HG03060 (cell line): ENCODE results near the gene SLC37A3.
"Not testable (repeated sequence)": the region's sequence is repeated elsewhere in the genome, so short reads cannot be mapped to it uniquely, and the experiment has no call there.

Source experiments
- ATAC-seq: cut with Tn5 transposase; IDR thresholded peaks from one replicate; pipeline ENCODE4 v1.9.1; 2021; ENCODE audit warnings: low read depth, moderate number of reproducible peaks; ENCODE audit not compliant: unreplicated experiment

The SLC37A3 gene

GRCh38 chr7:140350056-140350455 lies 48.3 kb downstream of the SLC37A3 start:
- ATAC-seq = no peak

GRCh38 chr7:140349144-140349771 lies 49.1 kb downstream of the SLC37A3 start:
- no peak for ATAC-seq

GRCh38 chr7:140348161-140348849 lies 50.0 kb downstream of the SLC37A3 start:
- ATAC-seq = no peak

- ATAC-seq = no peak
Measured at GRCh38 chr7:140347218-140347617, 51.1 kb downstream of the SLC37A3 start.

- no peak for ATAC-seq
Measured at GRCh38 chr7:140345426-140345825, 52.9 kb downstream of the SLC37A3 start.

GRCh38 chr7:140342727-140343514 lies 55.4 kb downstream of the SLC37A3 start:
- no peak for ATAC-seq

- not testable (repeated sequence) for ATAC-seq
Measured at GRCh38 chr7:140338959-140339358, 59.4 kb downstream of the SLC37A3 start.

- ATAC-seq = no peak
Measured at GRCh38 chr7:140334341-140335057, 63.8 kb downstream of the SLC37A3 start.

GRCh38 chr7:140333686-140334085 lies 64.6 kb downstream of the SLC37A3 start:
- no peak for ATAC-seq

- no peak for ATAC-seq
Measured at GRCh38 chr7:140333223-140333622, 65.1 kb downstream of the SLC37A3 start.

GRCh38 chr7:140330595-140330994 lies 67.7 kb downstream of the SLC37A3 start:
- no peak for ATAC-seq

GRCh38 chr7:140330128-140330527 lies 68.2 kb downstream of the SLC37A3 start:
- no peak for ATAC-seq

GRCh38 chr7:140327261-140327661 lies 71.1 kb downstream of the SLC37A3 start:
- ATAC-seq = no peak

GRCh38 chr7:140326116-140326928 lies 72.0 kb downstream of the SLC37A3 start:
- no peak for ATAC-seq

GRCh38 chr7:140325600-140325999 lies 72.7 kb downstream of the SLC37A3 start:
- no peak for ATAC-seq

GRCh38 chr7:140324714-140325113 lies 73.6 kb downstream of the SLC37A3 start:
- no peak for ATAC-seq

- no peak for ATAC-seq
Measured at GRCh38 chr7:140322759-140323158, 75.6 kb downstream of the SLC37A3 start.

- ATAC-seq = not testable (repeated sequence)
Measured at GRCh38 chr7:140320078-140320477, 78.3 kb downstream of the SLC37A3 start.

- ATAC-seq = no peak
Measured at GRCh38 chr7:140317999-140318398, 80.3 kb downstream of the SLC37A3 start.

GRCh38 chr7:140317597-140317996 lies 80.7 kb downstream of the SLC37A3 start:
- ATAC-seq = no peak
